Right kidney (tissue), 1 donor: ENCODE measurements around the gene OR52A5.

Experiments
- DNase-seq: peaks from one replicate; pipeline ENCODE4 v3.0.0-alpha.2; 2016

Gene OR52A5

GRCh38 chr11:5115339-5115738 is 22.8 kb downstream of the OR52A5 start:
- no peak for DNase-seq

DNA sequence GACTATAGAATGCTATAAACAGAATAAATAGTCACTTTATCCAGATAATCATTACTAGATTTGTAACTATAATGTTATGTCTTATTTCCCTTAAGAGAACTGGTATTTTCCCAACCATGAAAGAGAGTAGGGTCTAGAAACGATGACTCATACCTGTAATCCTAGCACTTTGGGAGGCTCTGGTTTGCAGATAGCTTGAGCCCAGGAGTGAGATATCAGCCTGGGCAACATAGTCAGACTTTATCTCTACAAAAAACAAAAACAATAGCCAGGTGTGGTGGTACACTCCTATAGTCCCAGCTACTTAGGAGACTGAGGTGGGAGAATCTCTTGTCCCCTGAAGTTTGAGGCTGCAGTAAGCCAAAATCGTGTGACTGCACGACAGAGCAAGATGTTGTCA is 30.9 kb downstream of the OR52A5 start:
- no peak for DNase-seq

DNA sequence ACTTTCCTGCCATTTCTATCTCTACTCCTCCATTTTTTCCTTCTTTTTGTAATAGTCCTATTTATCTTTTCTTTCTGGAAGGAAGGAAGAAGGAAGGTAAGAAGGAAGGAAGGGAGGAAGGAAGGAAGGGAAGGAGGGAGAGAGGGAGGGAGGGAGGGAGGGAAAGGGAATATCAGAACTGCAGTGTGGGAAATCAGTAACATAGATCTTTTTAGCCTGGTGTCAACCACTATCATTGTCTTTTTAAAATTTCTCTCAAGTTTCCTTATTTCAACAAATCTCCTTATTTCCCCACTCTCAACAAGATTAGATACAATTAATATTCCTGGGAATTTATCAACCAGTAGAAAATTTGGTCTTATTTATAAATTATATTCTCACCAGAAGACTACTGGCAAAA is 35.1 kb downstream of the OR52A5 start:
- DNase-seq = no peak

DNA sequence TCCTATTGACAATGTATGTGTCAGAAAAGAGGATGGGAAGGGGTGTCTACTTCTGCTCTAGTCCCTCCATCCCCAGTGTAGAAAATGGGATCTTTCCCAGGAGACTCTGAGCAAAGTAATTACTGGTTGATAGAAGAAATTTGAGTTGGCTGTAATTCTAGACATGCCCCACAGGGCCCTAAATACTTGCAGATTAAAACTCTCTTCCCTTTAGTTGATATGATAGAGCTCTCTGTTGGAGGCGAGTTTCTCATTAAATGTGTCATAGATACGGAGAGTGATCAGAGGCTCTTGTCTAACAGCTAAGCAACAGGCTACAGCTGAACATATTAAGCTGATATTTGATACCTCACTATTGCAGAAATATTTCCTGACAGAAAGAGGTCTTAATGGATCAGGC is 35.9 kb downstream of the OR52A5 start:
- DNase-seq = no peak

DNA sequence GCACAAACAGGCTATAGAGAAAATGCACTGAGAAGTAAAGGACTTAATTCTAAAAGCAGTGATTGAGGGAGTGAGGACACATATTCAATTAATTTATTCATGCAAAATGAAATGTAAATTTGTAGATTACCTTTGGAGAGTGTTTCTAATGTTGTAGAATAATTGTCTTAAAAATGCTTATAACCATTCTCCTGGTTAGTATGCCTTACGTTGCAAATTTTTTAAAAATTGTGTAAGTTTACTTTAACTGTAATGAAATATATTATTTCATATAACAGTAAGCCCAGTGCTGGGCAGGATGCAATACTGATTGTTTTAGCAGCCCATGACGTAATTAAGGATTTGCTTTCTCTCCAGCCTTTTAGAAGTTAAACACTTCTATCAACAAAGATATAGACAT is 42.1 kb downstream of the OR52A5 start:
- DNase-seq = no peak

- DNase-seq = no peak
These were observed 45.2 kb downstream of the OR52A5 start for GRCh38 chr11:5092821-5093585.

DNA sequence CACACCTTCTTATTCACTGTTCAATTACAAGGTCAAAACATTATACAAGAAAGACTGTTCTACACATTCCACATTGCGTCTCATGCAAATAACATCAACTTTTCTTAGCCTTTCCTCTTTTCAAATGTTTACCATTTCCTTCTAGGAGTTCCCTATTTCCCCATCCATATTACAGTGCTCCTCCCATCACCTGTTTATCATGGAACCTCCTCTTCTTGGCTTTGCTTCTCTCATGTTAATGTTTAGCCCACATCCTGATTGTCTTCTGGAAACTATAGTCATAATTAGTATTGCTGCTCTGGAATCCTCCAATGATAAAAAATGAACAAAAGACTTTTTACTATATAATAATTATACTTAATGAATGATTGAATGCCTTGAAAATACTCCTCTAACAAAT is 47.5 kb downstream of the OR52A5 start:
- no peak for DNase-seq

DNA sequence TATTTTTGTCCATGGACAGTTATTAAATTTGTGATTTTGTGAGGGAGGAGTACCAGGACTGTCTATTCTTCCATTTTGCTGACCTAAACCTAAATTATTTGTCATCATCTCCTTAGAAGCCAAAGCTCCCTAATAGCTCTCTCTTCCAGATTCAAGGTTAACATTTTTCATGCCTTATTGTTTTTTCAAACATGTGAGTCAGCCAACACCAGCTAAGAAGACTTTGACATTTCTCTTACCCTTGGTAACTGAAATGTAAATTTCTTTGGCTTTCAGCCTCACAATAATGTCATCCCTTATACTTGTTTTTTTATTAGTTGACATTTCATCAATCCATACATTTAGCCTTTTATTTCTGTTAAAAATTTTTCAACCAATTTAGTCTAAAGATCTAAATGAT is 49.6 kb downstream of the OR52A5 start:
- no peak for DNase-seq

GRCh38 chr11:5083602-5084001 is 54.6 kb downstream of the OR52A5 start:
- DNase-seq = no peak

- DNase-seq = no peak
These were observed 56.8 kb downstream of the OR52A5 start for GRCh38 chr11:5081405-5081804.
